Measurements from ENCODE around the gene NLGN1.

- TF ChIP-seq CTCF (IDR thresholded peaks at IDR 0.05) = no peak
- no peak for TF ChIP-seq EZH2 (IDR thresholded peaks at IDR 0.05)
- no peak for TF ChIP-seq EZH2phosphoT487 (IDR thresholded peaks at IDR 0.05)
Observed at GRCh38 chr3:174310475-174310983, 913.0 kb downstream of the NLGN1 start.
